HG02610 (cell line): ENCODE measurements around the gene ATR.
"Not testable (repeated sequence)": the region's sequence is repeated elsewhere in the genome, so short reads cannot be mapped to it uniquely, and the experiment has no call there.

Experiments
- ATAC-seq: cut with Tn5 transposase; IDR thresholded peaks from one replicate; pipeline ENCODE4 v1.9.1; 2021; ENCODE audit warnings: mild to moderate bottlenecking, moderate library complexity; ENCODE audit not compliant: unreplicated experiment

ATR gene

GRCh38 chr3:142578329-142579223, at the start of gene ATR:
ATR (minus strand) TSS chr3:142578733; CDS start chr3:142578704, 29 bp downstream.
- peak; percentile 96 for ATAC-seq

GRCh38 chr3:142626971-142627370, 48.4 kb upstream of the ATR start:
- ATAC-seq: no peak

- no peak for ATAC-seq
Measured at GRCh38 chr3:142625153-142625440, 46.6 kb upstream of the ATR start.

GRCh38 chr3:142624341-142625152, 46.0 kb upstream of the ATR start:
- ATAC-seq: no peak

GRCh38 chr3:142623194-142623593, 44.7 kb upstream of the ATR start:
- no peak for ATAC-seq

GRCh38 chr3:142622405-142622804, 43.9 kb upstream of the ATR start:
- ATAC-seq: no peak

- ATAC-seq: no peak
Measured at GRCh38 chr3:142618917-142619461, 40.5 kb upstream of the ATR start.

GRCh38 chr3:142615171-142615570, 36.6 kb upstream of the ATR start:
- ATAC-seq: no peak

GRCh38 chr3:142614059-142614626, 35.6 kb upstream of the ATR start:
- no peak for ATAC-seq

- ATAC-seq: no peak
Measured at GRCh38 chr3:142613491-142613890, 35.0 kb upstream of the ATR start.

GRCh38 chr3:142611206-142611605, 32.7 kb upstream of the ATR start:
- ATAC-seq: no peak

- ATAC-seq: no peak
Measured at GRCh38 chr3:142609136-142609535, 30.6 kb upstream of the ATR start.

GRCh38 chr3:142608631-142609030, 30.1 kb upstream of the ATR start:
- ATAC-seq: no peak

GRCh38 chr3:142604940-142605339, 26.4 kb upstream of the ATR start:
- no peak for ATAC-seq

- ATAC-seq: not testable (repeated sequence)
Measured at GRCh38 chr3:142603386-142603705, 24.8 kb upstream of the ATR start.

- no peak for ATAC-seq
Measured at GRCh38 chr3:142602619-142603385, 24.3 kb upstream of the ATR start.

- ATAC-seq: no peak
Measured at GRCh38 chr3:142601713-142602112, 23.2 kb upstream of the ATR start.

- no peak for ATAC-seq
Measured at GRCh38 chr3:142597906-142598305, 19.4 kb upstream of the ATR start.

- ATAC-seq: no peak
Measured at GRCh38 chr3:142596726-142597088, 18.2 kb upstream of the ATR start.

GRCh38 chr3:142595951-142596725, 17.6 kb upstream of the ATR start, which contains the start of gene PLS1:
PLS1 (plus strand) TSS chr3:142596393; CDS start chr3:142664238, 67,845 bp downstream.
- peak; percentile 86 for ATAC-seq
